GM19395 (cell line): ENCODE data around the gene PRKCQ.

Experiments used
- ATAC-seq: cut with Tn5 transposase; IDR thresholded peaks from one replicate; pipeline ENCODE4 v1.9.1; 2021; ENCODE audit warnings: mild to moderate bottlenecking, moderate library complexity; ENCODE audit not compliant: unreplicated experiment

The PRKCQ gene

DNA sequence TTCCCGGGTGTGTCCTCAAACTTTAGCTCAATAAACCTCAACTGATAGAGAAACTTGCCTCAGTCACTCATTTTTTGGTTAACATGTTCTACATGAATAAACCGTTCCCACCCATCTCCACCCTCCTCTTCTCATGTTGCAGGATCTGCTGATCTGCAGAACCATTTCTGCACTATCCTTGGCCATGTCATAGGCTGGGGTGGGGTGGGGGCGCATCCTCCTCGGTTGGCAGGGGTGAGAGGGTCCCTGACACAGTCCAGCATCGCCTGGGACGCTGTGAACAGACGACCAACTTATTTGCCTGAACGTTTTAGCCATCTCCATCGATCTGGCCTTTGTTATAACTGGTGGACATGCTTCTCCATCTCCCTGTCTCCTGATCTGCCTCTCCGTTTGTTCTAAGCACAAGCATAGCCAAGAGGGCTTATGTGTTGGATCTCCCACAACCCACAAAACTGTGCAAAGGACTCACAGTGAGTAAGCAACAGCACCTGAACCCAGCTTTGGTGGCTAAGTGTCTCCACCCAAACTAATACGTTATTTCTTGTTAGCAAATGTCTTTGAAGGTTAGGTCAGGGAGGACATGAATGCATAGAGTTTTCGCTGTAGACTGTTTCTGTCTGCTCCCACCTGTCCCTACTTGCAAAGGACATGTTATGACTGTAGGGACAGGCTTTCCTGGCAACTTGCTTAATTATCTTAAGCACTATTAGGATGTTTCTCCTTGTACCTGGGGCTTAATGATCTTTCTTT is 51.7 kb downstream of the PRKCQ start:
- no peak for ATAC-seq

DNA sequence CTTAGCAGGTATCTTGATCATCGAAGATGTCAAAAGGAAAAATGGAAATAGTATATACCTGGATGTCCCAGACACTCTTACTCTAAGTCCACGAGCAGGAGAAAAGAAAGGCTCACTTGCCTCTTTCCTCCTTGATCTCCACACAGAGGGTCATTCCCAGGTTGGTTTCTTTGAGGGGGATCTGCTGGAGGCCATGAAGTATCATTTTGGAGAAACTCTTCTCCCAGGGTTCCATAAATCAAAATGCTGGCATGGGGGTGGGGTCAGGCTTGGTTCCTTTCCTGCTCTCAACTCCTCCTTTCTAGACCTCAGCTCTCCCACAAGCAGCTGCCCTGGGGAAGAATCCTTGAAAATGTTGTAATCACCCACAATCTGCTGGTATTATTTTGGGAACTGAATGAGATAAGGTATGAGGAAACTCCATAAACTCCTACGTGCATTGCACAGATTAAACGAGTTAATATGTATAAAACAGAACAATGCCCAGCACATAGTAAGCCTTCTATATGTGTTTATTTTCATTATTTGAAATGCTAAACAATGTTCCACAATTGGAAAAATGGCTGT is 54.4 kb downstream of the PRKCQ start:
- ATAC-seq = no peak

DNA sequence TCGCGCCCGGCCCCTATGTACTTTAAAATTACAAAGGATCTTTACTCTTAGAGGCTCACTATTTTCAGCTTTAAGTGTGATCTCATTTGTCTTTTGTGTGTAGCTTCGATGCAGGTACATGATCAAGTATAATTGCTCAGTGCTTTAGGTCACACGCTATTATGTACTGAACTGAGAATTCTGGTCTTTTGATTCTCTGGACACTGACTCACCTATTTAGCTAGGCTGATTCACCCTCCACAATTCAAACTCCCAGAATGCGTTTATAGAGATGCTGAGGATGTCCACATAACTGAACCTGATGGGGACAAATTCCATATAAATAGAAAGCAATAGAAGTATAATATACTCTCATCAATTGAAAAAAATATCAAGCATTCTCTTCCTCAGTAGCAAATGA is 57.8 kb downstream of the PRKCQ start:
- no peak for ATAC-seq

DNA sequence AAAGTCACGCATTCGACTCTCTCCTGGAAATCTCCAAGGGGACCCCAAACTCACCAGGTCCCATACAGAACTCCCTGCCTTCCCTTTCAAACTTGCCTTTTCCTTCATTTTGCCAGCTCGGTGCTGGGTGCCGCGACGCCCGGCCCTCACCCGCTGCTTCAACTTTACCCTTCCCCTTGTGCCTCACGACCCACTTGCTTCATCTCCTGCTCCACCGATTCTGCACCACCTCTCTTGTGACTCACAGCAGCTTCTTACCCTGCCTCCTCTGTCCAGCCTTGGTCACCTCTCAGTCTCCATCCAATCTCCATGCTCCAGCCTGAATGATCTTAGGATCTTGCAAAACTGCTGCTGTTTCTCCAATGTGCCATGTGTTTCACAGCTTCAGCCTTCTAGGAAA is 59.9 kb downstream of the PRKCQ start:
- no peak for ATAC-seq

DNA sequence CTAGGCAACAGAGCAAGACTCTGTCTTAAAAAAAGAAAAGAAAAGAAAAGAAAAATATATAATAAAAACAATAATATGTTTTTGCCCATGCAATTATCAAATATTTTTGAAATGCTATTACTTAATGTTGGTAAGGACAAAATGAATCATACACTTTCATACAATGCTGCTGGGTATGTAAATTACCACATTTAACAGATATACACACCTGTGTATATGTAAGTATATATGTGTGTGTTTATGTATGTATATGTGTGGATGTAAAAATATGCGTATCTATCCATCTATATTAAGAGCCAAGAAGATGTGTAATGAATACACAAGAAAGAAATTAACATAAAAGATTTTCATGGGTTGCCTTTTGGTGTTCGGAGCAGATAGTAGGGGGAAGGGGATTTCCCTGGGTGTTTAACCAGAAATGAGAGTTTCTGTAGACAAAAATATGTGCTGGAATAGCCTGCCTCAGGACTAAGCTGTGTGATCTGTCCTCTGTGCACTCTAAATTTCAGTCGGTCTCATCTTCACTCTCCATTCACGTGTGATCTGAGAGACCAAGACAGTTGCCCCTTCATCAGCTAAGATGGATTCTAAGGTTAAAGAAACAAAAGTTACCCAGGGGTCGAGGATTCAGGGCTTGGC is 61.2 kb downstream of the PRKCQ start:
- no peak for ATAC-seq

DNA sequence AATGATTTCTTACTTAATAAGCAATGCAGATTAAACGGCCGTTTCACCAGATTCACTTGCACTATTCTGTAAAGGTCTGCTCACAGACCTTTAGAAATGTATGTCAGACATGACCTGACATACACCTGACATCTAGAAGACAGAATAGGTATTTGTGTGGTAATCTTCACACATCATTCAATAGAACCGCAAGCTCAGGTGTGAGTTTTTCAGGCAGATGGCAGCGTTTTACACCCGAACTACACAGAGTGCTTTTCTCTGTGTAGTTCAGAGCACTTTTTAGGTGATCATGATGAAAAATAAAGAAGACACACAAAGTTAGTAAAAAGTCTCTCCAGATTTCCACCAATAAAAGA is 63.2 kb downstream of the PRKCQ start:
- no peak for ATAC-seq

DNA sequence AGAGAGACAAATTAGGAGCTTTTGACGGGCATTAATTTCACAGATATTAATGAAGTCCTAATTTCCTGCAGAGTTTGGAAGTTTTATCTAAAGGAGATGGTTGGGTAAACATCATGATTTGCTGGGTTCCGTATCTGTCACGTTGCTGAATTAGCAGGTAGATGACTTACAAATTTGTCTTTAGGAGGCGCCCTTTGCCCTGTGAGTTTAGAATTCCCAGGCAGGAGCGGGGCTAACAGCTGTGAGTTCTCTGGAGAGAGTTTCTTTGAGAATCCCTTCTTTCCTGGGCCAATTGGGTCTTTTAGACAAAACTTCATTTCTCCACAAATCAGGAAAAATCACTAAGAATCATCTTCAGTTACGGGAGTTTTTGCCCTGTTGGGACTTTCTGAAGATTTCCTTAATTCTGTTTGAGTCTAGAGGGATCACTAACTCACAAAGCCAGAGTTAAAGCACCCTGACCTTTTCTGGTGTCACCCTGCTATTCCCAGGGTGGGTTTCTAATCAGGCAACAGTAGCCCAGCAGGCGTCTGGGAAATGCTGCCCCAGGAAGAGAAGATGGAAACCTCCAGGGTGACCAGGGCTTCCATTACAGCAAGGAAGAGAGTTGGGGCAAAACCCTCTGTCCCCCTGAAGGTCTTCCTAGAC is 63.7 kb downstream of the PRKCQ start:
- no peak for ATAC-seq

DNA sequence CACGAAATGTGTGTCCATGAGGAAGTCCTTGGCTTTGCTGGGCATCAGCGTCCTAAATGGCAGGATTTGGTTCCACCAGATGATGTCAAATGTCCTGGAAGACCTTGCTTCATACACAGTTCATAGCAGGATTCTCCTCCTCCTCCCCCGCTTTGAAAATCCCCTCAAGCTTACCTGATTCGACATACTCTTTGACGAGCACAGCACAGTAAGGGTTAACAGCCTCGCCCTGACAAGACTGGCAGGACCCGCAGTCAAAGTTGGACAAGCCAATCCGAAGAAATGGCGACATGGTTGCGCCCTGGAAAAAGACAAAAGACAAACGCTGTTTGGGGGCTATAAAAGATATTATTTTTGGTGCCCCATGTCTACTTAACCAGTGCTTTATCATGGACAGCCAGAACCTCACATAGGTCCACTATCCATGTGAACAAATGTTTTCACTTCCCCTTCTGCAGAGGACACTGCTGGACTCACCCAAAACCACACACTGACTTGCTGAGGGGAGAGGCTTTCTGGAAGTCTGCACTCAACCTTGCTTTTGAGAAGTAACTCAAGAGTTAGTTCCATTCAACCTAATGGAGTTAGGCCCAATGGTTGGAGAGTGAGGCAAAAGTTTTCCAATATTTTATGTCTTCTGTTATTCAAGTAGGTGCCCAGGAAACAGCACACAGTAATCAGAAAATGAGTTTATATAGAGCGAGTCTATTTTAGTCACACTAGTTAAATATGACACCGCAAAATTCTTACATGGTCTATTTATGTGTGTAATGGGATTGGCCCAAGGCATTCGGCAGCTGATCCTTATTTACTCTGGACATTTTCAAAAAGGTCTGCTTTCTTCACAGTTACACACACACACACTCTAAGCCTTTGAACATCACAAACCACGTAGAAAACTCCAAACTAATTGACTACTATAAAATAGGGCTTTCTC is 65.0 kb downstream of the PRKCQ start:
- ATAC-seq = no peak

DNA sequence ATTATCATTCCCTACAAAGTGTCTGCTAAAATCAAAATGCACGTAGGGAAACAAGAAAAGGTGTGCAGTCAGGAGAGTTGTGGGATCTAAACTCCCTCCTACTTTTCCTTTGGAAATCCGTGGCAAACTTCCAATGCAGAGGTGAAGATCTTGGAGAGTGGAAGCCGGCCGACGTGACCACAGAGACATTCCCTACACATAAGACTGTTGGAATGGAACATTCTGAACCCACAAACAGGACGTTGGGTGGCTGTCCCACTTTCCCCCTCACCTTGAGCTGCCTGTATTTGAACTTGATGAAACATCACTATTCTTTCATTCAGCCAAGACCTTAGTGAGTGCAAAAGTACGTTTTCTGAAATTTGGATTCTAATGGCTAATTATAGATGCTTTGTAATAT is 65.9 kb downstream of the PRKCQ start:
- ATAC-seq = no peak

DNA sequence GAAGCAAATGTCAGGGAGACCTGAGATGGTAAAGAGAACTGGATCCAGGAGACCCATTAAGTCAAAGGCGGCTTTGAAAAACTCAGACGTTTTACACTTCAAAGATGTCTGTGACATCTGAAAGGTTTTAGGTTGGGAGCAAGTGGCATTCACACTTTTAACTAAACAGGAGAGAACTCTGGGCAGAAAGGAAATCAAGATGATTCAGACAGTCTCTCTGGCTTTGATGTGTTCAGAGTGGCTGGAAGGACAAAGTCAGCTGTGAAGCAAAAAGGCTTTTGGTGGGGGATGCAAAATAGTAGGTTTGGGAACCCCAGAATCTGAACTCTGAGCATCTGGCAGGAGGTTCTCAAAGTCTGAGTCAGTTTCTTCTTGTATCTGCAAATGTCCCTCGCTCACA is 66.6 kb downstream of the PRKCQ start:
- no peak for ATAC-seq

DNA sequence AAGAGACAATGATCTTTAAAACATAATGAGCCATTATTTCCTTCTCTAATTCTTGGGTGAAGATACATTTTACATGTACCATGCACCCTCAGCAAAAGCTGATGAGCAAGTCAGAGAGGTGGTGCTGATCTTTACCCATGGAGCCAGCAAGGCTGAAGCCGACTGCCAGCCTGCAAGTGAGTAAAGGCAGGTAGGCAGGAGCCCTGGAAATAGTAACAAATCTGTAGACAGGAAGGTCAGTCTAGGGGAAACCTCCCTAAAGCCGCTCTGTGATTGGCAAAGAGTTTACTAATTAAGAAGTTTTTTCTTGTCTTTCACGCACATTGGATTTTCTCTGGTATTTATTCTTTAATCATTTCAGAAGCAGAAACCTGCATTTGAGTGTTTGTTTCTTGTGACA is 67.9 kb downstream of the PRKCQ start:
- no peak for ATAC-seq

DNA sequence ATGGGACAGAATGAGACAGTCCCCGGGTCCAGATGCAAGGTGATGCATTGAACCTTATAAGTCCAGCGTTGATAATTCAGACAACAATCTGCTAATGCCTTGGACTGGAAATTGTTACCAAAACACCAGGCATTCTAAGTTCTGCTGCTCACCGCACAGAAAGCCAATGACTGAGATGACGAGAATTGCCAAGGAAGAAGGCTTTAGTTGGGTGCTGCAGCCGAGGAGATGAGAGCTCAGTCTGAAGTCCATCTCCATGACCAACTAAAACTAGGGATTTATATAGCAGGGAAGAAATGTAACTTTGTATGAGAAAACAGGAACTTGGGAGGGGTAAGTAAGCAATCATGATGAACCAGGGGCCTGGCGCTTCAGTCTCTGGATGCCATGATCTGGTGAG is 68.7 kb downstream of the PRKCQ start:
- no peak for ATAC-seq

DNA sequence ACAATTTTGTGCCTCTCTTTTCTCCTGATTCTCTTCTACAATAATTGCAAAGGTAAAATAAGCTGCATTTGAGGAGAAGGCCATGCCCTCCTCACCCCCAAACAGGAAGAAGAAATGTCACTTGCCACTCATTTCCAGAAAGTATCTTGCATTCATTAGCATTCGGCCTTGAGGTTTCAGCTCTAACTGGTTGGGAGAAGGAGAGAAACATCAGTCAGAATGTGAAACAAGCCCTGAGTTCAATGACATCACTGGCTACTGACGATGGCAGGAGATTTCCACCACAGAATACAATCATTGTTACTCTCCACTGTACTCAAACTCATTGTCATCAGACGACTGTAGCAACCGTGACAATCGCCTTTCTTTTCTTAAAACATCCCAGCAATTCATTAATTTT is 72.8 kb downstream of the PRKCQ start:
- peak; percentile 91 for ATAC-seq

DNA sequence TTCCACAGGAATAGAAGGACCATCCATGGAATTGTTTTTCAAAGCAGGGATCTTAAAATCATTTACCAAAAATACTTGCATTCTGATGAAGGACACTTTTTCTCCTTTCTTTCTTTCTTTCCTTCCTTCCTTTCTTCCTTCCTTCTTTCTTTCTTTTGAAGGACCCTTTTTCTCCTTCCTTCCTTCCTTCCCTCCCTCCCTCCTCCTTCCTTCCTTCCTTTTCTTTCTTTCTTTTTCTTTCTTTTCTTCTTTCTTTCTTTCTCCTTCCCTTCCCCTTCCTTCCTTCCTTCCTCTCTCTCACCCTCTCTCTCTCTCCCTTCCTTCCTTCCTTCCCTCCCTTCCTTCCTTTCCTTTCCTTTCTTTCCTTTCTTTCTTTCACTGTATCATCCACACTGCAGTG is 74.8 kb downstream of the PRKCQ start:
- no peak for ATAC-seq

DNA sequence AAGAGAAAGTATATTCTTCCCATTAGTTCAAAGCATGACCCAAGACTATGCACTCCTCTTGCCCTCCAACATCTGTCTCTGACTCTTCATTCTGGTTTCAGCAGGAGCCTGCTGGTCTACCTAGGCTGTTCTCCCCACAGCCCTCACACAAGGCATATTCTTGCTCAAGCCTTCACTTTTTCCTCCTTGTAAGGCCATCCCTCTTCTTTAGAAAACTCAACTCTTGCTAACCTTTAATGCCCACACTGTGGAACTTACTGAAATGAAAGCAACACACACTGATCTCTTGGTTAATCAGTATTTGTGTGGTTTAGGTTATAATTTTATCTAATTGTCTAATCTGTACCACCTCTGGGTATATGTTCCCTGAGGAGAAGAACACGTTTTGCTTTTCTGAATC is 75.8 kb downstream of the PRKCQ start:
- ATAC-seq = no peak

DNA sequence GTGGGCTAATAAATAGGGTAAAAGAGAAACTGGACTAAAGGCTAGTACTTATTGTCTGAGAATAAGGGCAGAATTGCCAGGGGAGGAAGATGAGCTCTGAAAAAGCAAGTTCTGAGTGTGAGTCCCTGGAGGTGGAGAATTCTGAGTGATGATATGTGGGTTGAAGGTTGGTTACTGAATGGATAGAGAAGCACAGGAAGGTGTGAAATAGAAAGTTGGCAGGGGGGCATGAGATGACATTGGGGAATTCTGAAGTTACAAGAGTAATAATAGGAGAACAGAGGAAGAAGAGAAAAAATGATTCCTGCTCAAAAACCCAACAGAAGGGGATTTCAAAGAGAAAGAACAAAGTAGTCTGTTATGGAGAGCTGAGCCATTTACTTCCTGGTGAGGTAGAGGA is 76.9 kb downstream of the PRKCQ start:
- ATAC-seq = no peak

DNA sequence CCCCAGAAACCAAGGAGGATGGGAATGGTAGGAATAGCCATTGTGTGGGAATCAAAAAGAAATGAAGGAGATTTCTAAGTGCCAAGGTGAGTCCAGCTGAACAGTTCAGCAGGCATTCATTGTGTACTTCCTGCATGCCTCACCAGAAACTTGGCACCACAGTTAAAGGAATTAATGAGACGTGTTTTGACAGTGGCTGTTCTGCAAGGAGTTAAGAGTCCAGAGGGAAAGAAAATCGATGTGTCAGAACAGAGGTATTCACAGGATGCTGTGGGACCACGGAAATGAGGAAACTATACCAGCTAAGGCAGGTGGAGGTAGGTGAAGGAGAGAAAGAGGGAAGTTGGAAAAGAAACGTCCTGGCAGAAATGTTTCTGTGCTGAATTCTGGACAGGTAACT is 78.1 kb downstream of the PRKCQ start:
- ATAC-seq = no peak

DNA sequence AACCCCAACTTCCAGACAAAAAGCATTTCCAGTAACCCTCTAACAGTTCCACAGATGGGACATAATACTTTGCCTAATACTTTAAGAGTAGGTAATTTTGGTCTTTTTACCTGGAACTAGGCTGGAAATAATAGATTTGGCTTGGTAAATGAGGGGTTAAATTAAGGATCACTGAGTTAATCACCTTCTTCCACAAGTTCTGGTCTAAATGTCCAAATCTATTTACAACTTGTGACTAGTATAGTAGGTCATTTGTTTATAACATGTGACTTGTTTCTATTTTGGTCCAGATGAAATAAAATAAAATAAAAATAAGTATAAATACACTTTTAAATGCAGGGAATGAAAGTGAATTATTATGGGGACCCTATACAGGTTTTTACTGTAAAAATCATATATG is 80.1 kb downstream of the PRKCQ start:
- ATAC-seq = no peak

DNA sequence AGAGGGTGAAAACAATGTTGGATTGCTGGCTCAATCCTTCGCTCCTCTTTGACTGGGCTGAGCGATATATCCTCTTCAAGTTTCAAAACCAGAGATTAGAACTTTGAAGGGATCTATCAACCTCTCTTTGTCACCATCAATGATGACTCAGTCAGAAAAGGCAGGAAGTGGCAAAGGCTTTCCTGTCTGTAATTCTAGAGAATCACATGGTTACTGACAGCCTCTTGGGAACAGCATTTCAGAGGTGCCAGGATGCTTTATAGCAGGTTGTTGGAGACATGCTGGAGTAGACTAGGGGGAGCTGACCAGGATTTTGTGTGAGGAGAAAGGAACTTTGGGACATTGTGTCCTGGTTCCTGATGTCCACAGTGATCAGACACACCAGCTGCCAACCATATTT is 81.3 kb downstream of the PRKCQ start:
- ATAC-seq = no peak

DNA sequence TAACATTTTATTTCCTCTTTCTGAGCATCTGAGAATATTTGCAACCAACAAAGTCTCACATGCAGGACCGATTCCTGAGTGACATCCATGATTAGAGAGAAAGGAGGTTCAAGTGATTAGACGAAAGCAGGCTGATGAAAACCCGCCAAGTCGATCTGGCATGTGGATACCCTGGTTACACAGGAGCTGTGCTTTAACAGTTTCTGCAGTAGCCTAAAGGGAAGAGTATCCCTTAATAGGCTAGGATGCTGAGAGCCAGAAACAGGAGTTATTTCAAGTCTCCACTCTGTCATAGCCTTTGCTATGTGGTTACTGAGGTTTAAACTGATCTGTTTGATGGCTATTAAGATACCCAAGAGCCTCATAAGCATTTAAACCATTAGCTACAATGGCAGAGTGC is 82.5 kb downstream of the PRKCQ start:
- ATAC-seq = no peak

DNA sequence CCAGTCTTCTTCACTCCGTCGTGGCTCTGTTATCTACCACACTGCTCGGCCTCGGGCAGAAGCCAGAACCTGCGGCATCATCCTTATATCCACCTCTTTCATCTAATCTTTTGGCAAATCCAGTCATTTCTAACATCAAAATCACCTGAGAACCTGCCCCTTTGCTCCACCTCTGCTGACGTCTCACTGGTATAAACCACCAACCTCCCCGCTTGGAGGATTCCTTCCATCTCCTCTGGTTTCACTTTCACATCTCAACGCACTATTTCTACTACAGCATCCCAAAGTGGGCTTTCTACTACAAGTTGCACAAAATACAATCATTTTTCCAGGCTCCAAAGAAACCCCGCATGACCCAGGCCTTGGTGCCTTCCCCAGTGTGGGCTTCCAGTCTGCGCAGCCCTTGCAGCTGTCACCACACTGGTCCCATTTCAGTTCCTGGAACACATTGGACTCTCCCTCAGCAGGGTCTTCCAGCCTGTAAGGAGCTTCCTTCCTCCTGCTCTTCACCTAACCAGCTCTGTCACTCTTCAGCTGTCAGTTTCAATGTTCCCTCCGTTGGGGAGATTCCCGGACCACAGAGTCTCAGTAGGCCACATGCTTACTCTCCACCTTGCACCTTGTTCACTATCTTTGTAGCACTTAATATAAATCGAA is 85.0 kb downstream of the PRKCQ start:
- ATAC-seq = no peak
